ENCODE measurements around the gene ZFYVE21.

The ZFYVE21 gene

GRCh38 chr14:103715052-103716000, at the start of gene ZFYVE21, which contains the start of gene XRCC3:
Gene ZFYVE21, plus strand, starts transcription at chr14:103715810. Its CDS starts 32 bp downstream, at chr14:103715842.
Gene XRCC3, minus strand, starts transcription at chr14:103715451. Its CDS starts 4,364 bp downstream, at chr14:103711087.
- no peaks in the 10 kb centered on the region for H3K36me3 ChIP-seq (ENCODE audit: control insufficient read depth, insufficient read depth, low read length, severe bottlenecking)
- peak; percentile 100 for DNase-seq (ENCODE audit: low read depth)
- H3K4me3 ChIP-seq (ENCODE audit: low read length) = peak within 1 kb of the TSS; percentile 84
- peaks cover 30% of the 10 kb centered on the region for H3K4me1 ChIP-seq (ENCODE audit: control insufficient read depth, insufficient read depth, low read length)
- no peaks in the 10 kb centered on the region for H3K27me3 ChIP-seq (replicated peaks; ENCODE audit: control insufficient read depth, insufficient read depth, low read length)
- no peaks in the 10 kb centered on the region for H3K9me3 ChIP-seq (ENCODE audit: control insufficient read depth, low read length)
- H3K9ac ChIP-seq (ENCODE audit: low read length) = peak within 1 kb of the TSS; percentile 83

GRCh38 chr14:103667671-103668070, 47.9 kb upstream of the ZFYVE21 start:
- peaks cover 16% of the 10 kb centered on the region for H3K4me1 ChIP-seq (ENCODE audit: control insufficient read depth, insufficient read depth, low read length)
- DNase-seq (ENCODE audit: low read depth) = no peak
- H3K27me3 ChIP-seq (replicated peaks; ENCODE audit: control insufficient read depth, insufficient read depth, low read length) = no peaks in the 10 kb centered on the region
- peaks cover 66% of the 10 kb centered on the region for H3K36me3 ChIP-seq (ENCODE audit: control insufficient read depth, insufficient read depth, low read length, severe bottlenecking)
- no peak overlapping the region for H3K9ac ChIP-seq (ENCODE audit: low read length)
- H3K9me3 ChIP-seq (ENCODE audit: control insufficient read depth, low read length) = no peaks in the 10 kb centered on the region
- H3K4me3 ChIP-seq (ENCODE audit: low read length) = no peak overlapping the region

GRCh38 chr14:103668117-103668516, 47.5 kb upstream of the ZFYVE21 start:
- Histone ChIP-seq H3K4me1 (ENCODE audit: control insufficient read depth, insufficient read depth, low read length) (peaks cover 16% of the 10 kb centered on the region), H3K4me3 (ENCODE audit: low read length) (no peak overlapping the region), H3K9me3 (ENCODE audit: control insufficient read depth, low read length) (no peaks in the 10 kb centered on the region), H3K27me3 (replicated peaks; ENCODE audit: control insufficient read depth, insufficient read depth, low read length) (no peaks in the 10 kb centered on the region), H3K36me3 (ENCODE audit: control insufficient read depth, insufficient read depth, low read length, severe bottlenecking) (peaks cover 68% of the 10 kb centered on the region), H3K9ac (ENCODE audit: low read length) (no peak overlapping the region)
- no peak for DNase-seq (ENCODE audit: low read depth)

GRCh38 chr14:103669370-103669769, 46.2 kb upstream of the ZFYVE21 start:
- DNase-seq (ENCODE audit: low read depth) = no peak
- Histone ChIP-seq H3K9me3 (ENCODE audit: control insufficient read depth, low read length) (no peaks in the 10 kb centered on the region), H3K4me1 (ENCODE audit: control insufficient read depth, insufficient read depth, low read length) (peaks cover 6% of the 10 kb centered on the region), H3K9ac (ENCODE audit: low read length) (no peak overlapping the region), H3K4me3 (ENCODE audit: low read length) (no peak overlapping the region), H3K27me3 (replicated peaks; ENCODE audit: control insufficient read depth, insufficient read depth, low read length) (no peaks in the 10 kb centered on the region), H3K36me3 (ENCODE audit: control insufficient read depth, insufficient read depth, low read length, severe bottlenecking) (peaks cover 80% of the 10 kb centered on the region)

- Histone ChIP-seq H3K4me1 (ENCODE audit: control insufficient read depth, insufficient read depth, low read length) (no peaks in the 10 kb centered on the region), H3K4me3 (ENCODE audit: low read length) (no peak overlapping the region), H3K9ac (ENCODE audit: low read length) (peak overlapping the region; percentile 15), H3K9me3 (ENCODE audit: control insufficient read depth, low read length) (no peaks in the 10 kb centered on the region), H3K27me3 (replicated peaks; ENCODE audit: control insufficient read depth, insufficient read depth, low read length) (no peaks in the 10 kb centered on the region), H3K36me3 (ENCODE audit: control insufficient read depth, insufficient read depth, low read length, severe bottlenecking) (peaks cover 90% of the 10 kb centered on the region)
- no peak for DNase-seq (ENCODE audit: low read depth)
These were observed 43.7 kb upstream of the ZFYVE21 start for GRCh38 chr14:103671911-103672310.

- H3K4me1 ChIP-seq (ENCODE audit: control insufficient read depth, insufficient read depth, low read length) = peaks cover 8% of the 10 kb centered on the region
- H3K36me3 ChIP-seq (ENCODE audit: control insufficient read depth, insufficient read depth, low read length, severe bottlenecking) = peaks cover 100% of the 10 kb centered on the region
- H3K9ac ChIP-seq (ENCODE audit: low read length) = no peak overlapping the region
These were observed 39.7 kb upstream of the ZFYVE21 start for GRCh38 chr14:103675957-103676356.

GRCh38 chr14:103676881-103677675, 38.5 kb upstream of the ZFYVE21 start:
- H3K4me1 ChIP-seq (ENCODE audit: control insufficient read depth, insufficient read depth, low read length) = peaks cover 8% of the 10 kb centered on the region
- no peaks in the 10 kb centered on the region for H3K27me3 ChIP-seq (replicated peaks; ENCODE audit: control insufficient read depth, insufficient read depth, low read length)
- H3K4me3 ChIP-seq (ENCODE audit: low read length) = no peak overlapping the region
- DNase-seq (ENCODE audit: low read depth) = no peak
- peaks cover 97% of the 10 kb centered on the region for H3K36me3 ChIP-seq (ENCODE audit: control insufficient read depth, insufficient read depth, low read length, severe bottlenecking)
- no peaks in the 10 kb centered on the region for H3K9me3 ChIP-seq (ENCODE audit: control insufficient read depth, low read length)
- H3K9ac ChIP-seq (ENCODE audit: low read length) = no peak overlapping the region

More at GRCh38 chr14:103675957-103676356, 39.7 kb upstream of the ZFYVE21 start:
- no peaks in the 10 kb centered on the region for H3K9me3 ChIP-seq (ENCODE audit: control insufficient read depth, low read length)
- H3K27me3 ChIP-seq (replicated peaks; ENCODE audit: control insufficient read depth, insufficient read depth, low read length) = no peaks in the 10 kb centered on the region
- no peak for DNase-seq (ENCODE audit: low read depth)
- no peak overlapping the region for H3K4me3 ChIP-seq (ENCODE audit: low read length)

- H3K4me3 ChIP-seq (ENCODE audit: low read length) = no peak overlapping the region
- peak overlapping the region; percentile 37 for H3K9ac ChIP-seq (ENCODE audit: low read length)
- H3K27me3 ChIP-seq (replicated peaks; ENCODE audit: control insufficient read depth, insufficient read depth, low read length) = no peaks in the 10 kb centered on the region
- peaks cover 8% of the 10 kb centered on the region for H3K4me1 ChIP-seq (ENCODE audit: control insufficient read depth, insufficient read depth, low read length)
- DNase-seq (ENCODE audit: low read depth) = no peak
- peaks cover 96% of the 10 kb centered on the region for H3K36me3 ChIP-seq (ENCODE audit: control insufficient read depth, insufficient read depth, low read length, severe bottlenecking)
- no peaks in the 10 kb centered on the region for H3K9me3 ChIP-seq (ENCODE audit: control insufficient read depth, low read length)
These were observed 36.3 kb upstream of the ZFYVE21 start for GRCh38 chr14:103679351-103679750.

- H3K4me3 ChIP-seq (ENCODE audit: low read length) = no peak overlapping the region
- H3K9ac ChIP-seq (ENCODE audit: low read length) = no peak overlapping the region
- no peaks in the 10 kb centered on the region for H3K27me3 ChIP-seq (replicated peaks; ENCODE audit: control insufficient read depth, insufficient read depth, low read length)
- H3K36me3 ChIP-seq (ENCODE audit: control insufficient read depth, insufficient read depth, low read length, severe bottlenecking) = peaks cover 96% of the 10 kb centered on the region
- H3K4me1 ChIP-seq (ENCODE audit: control insufficient read depth, insufficient read depth, low read length) = peaks cover 11% of the 10 kb centered on the region
- no peak for DNase-seq (ENCODE audit: low read depth)
- no peaks in the 10 kb centered on the region for H3K9me3 ChIP-seq (ENCODE audit: control insufficient read depth, low read length)
These were observed 34.9 kb upstream of the ZFYVE21 start for GRCh38 chr14:103680491-103681231.

- Histone ChIP-seq H3K27me3 (replicated peaks; ENCODE audit: control insufficient read depth, insufficient read depth, low read length) (no peaks in the 10 kb centered on the region), H3K9me3 (ENCODE audit: control insufficient read depth, low read length) (no peaks in the 10 kb centered on the region), H3K4me3 (ENCODE audit: low read length) (no peak overlapping the region), H3K9ac (ENCODE audit: low read length) (no peak overlapping the region), H3K36me3 (ENCODE audit: control insufficient read depth, insufficient read depth, low read length, severe bottlenecking) (peaks cover 95% of the 10 kb centered on the region), H3K4me1 (ENCODE audit: control insufficient read depth, insufficient read depth, low read length) (peaks cover 25% of the 10 kb centered on the region)
- DNase-seq (ENCODE audit: low read depth) = no peak
These were observed 32.5 kb upstream of the ZFYVE21 start for GRCh38 chr14:103683139-103683538.

All from adipocyte (in vitro differentiated cells).